ENCODE results near the gene GLS. TPM values are rescaled to one million over a fixed set of nuclear protein-coding genes. Genes with fewer than 3 reads are reported as not detected.
"Not testable (repeated sequence)": the region's sequence is repeated elsewhere in the genome, so short reads cannot be mapped to it uniquely, and the experiment has no call there.

GLS gene
- total RNA-seq, 3 donors from 2014 or later: 96.7 to 157 (median 133) TPM

DNA sequence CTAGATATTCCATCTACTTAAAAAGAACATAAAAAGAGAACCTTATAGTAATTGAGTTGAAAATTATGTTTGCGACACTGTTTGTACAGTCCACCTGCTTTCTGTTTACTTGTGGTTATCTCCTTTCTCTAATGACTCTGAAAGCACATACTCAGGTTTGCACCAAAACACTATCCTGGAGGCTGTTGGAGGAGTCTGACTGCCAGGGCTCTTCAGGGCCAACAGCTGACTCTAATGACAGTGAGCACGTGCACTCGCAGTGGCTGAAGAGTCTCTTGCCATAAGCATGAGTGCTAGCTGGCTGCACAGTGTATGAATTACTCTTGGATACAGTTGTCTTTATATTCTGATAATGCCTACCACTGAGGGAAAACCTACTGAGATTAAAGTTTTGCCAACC, 16.7 kb upstream of the GLS start:
- Histone ChIP-seq H3K4me1 (no peaks in the 10 kb centered on the region), H3K4me3 (no peak overlapping the region), H3K27me3 (no peaks in the 10 kb centered on the region), H3K36me3 (no peaks in the 10 kb centered on the region), H3K9me3 (no peaks in the 10 kb centered on the region), H3K27ac (no peak overlapping the region)
- intact Hi-C loops (cut with DNase I; ENCODE audit: low total_unique reads): no loop called here
- TF ChIP-seq, protein P1, sequence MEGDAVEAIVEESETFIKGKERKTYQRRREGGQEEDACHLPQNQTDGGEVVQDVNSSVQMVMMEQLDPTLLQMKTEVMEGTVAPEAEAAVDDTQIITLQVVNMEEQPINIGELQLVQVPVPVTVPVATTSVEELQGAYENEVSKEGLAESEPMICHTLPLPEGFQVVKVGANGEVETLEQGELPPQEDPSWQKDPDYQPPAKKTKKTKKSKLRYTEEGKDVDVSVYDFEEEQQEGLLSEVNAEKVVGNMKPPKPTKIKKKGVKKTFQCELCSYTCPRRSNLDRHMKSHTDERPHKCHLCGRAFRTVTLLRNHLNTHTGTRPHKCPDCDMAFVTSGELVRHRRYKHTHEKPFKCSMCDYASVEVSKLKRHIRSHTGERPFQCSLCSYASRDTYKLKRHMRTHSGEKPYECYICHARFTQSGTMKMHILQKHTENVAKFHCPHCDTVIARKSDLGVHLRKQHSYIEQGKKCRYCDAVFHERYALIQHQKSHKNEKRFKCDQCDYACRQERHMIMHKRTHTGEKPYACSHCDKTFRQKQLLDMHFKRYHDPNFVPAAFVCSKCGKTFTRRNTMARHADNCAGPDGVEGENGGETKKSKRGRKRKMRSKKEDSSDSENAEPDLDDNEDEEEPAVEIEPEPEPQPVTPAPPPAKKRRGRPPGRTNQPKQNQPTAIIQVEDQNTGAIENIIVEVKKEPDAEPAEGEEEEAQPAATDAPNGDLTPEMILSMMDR (IDR thresholded peaks at IDR 0.05): no peak
- TF ChIP-seq POLR2A (IDR thresholded peaks at IDR 0.05) (no peak), POLR2AphosphoS5 (IDR thresholded peaks at IDR 0.05) (no peak)
- DNase-seq (ENCODE audit: low spot score in 2 of 2): no peak

DNA sequence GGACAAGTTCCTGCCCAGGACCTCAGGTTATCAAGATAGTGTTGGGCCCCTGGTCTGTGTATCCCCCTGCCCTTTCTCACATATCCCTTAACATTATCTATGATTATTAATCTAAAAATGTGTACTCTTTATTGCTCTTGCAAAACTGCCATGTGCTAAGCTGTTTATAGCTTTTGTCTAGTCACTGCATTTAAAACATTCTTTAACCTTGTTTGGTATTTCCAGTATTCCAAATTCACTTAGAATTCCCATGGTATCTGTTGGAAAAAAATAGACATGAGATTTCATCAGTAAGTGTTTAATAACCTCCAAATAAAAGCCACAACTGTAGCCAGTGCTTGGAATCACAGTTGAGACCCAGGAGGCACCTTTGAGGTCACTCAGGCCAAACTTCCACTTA, 16.2 kb upstream of the GLS start:
- Histone ChIP-seq H3K4me3 (no peak overlapping the region), H3K27ac (no peak overlapping the region), H3K27me3 (no peaks in the 10 kb centered on the region), H3K9me3 (no peaks in the 10 kb centered on the region), H3K36me3 (no peaks in the 10 kb centered on the region), H3K4me1 (no peaks in the 10 kb centered on the region)
- no peak for DNase-seq (ENCODE audit: low spot score in 2 of 2)
- TF ChIP-seq, protein P1 (IDR thresholded peaks at IDR 0.05): no peak
- intact Hi-C loops (cut with DNase I; ENCODE audit: low total_unique reads): no loop called here

DNA sequence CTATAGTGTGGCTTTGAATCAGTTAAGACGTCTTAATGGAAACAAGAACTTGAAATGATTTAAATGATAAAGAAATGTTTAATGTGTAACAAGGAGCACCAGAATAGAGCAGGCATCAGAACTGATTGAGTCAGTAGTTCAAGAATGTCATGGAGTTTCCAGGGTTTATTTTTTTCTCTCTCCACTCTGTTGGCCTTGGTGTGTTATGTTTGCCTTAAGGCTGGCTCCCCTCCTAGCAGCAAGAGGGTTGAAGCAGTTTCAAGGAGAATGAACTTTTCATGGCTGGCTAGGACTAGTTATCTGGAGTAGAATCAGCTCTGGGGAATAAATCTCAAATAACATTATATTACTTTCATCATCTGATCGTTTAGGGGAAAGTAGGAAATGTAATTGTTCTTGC, 13.4 kb upstream of the GLS start:
- no peaks in the 10 kb centered on the region for H3K4me1 ChIP-seq

DNA sequence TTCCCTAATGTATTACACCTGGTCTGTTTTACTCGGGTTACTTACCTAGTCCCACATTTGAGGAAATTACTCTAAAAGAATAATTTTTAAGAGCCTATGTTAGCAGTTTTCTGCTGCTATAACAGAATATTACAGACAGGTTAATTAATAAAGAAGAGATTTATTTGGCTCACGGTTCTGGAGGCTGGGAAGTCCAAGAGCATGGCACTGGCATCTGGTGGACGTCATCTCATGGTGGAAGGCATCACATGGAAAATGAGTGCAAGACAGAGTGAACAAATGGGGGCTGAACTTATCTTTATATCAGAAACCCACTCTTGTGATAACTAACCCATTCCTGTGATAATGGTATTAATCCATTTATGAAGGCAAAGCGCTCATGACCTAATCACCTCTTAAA, 12.8 kb upstream of the GLS start:
- no peak for TF ChIP-seq POLR2A (IDR thresholded peaks at IDR 0.05)
- TF ChIP-seq POLR2AphosphoS5 (IDR thresholded peaks at IDR 0.05): no peak
- TF ChIP-seq, protein P1 (IDR thresholded peaks at IDR 0.05): no peak
- no peak overlapping the region for H3K27ac ChIP-seq
- no peaks in the 10 kb centered on the region for H3K27me3 ChIP-seq
- H3K4me3 ChIP-seq: no peak overlapping the region
- no peaks in the 10 kb centered on the region for H3K4me1 ChIP-seq
- DNase-seq (ENCODE audit: low spot score in 2 of 2): no peak
- no peaks in the 10 kb centered on the region for H3K9me3 ChIP-seq
- intact Hi-C loops (cut with DNase I; ENCODE audit: low total_unique reads): no loop called here
- no peaks in the 10 kb centered on the region for H3K36me3 ChIP-seq

More for the DNA sequence above, 13.4 kb upstream of the GLS start:
- no peaks in the 10 kb centered on the region for H3K36me3 ChIP-seq
- H3K27ac ChIP-seq: no peak overlapping the region
- intact Hi-C loops (cut with DNase I; ENCODE audit: low total_unique reads): no loop called here
- no peak overlapping the region for H3K4me3 ChIP-seq
- no peaks in the 10 kb centered on the region for H3K27me3 ChIP-seq
- H3K9me3 ChIP-seq: no peaks in the 10 kb centered on the region
- no peak for TF ChIP-seq POLR2A (IDR thresholded peaks at IDR 0.05)
- TF ChIP-seq, protein P1 (IDR thresholded peaks at IDR 0.05): no peak
- no peak for TF ChIP-seq POLR2AphosphoS5 (IDR thresholded peaks at IDR 0.05)
- no peak for DNase-seq (ENCODE audit: low spot score in 2 of 2)

DNA sequence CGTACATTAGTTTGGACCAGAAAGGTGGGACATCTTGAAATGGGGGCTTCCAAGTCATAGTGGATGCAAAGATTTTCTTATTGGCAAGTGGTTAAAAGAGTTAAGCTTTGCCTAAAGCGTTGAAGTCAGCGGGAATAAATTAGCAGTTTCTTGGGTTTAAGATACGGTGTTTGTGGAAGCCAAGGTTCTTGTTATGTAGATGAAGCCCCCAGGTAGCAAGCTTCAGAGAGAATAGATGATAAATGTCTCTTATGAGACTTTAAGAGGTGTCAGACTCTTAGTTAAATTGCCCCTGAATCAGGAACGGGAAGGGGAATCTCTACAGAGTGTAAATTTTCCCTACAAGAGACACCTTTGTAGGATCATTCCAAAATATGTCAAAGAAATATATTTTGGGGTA, 10.9 kb upstream of the GLS start:
- no peak overlapping the region for H3K27ac ChIP-seq
- H3K4me3 ChIP-seq: no peak overlapping the region
- TF ChIP-seq POLR2AphosphoS5 (IDR thresholded peaks at IDR 0.05) (no peak), POLR2A (IDR thresholded peaks at IDR 0.05) (no peak)
- TF ChIP-seq, protein P1 (IDR thresholded peaks at IDR 0.05): no peak
- H3K4me1 ChIP-seq: no peaks in the 10 kb centered on the region
- H3K9me3 ChIP-seq: no peaks in the 10 kb centered on the region
- H3K36me3 ChIP-seq: no peaks in the 10 kb centered on the region
- intact Hi-C loops (cut with DNase I; ENCODE audit: low total_unique reads): loop anchor here (10.0 kb wide), 1 partner anchor 365 kb away; no protein-coding TSS in a partner anchor
- DNase-seq (ENCODE audit: low spot score in 2 of 2): no peak
- H3K27me3 ChIP-seq: no peaks in the 10 kb centered on the region

DNA sequence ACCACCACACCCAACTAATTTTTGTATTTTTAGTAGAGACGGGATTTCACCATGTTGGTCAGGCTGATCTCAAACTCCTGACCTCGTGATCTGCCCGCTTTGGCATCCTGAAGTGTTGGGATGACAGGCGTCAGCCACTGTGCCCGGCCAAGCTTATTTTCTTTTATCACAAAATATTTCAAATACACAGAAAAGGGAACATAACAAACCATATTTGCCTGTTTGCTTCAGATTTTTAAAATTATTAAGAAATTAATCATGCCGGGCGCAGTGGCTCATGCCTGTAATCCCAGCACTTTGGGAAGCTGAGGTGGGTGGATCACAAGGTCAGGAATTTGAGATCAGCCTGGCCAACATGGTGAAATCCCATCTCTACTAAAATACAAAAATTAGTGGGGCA, 7.2 kb upstream of the GLS start:
- H3K36me3 ChIP-seq; H3K27ac ChIP-seq; H3K9me3 ChIP-seq; DNase-seq (ENCODE audit: low spot score in 2 of 2); H3K4me3 ChIP-seq; H3K4me1 ChIP-seq; H3K27me3 ChIP-seq: not testable (repeated sequence)
- intact Hi-C loops (cut with DNase I; ENCODE audit: low total_unique reads): loop anchor here (10.0 kb wide), 1 partner anchor 361 kb away; no protein-coding TSS in a partner anchor
